Neural cell (in vitro differentiated cells): ENCODE results near the gene INTS13. TPM values are rescaled to one million over a fixed set of nuclear protein-coding genes. Genes with fewer than 3 reads are reported as not detected.

Experiments
- H2AFZ ChIP-seq: fragments of 200-600, 300-800 bp; sonication (generic), shearing (Covaris generic); 2 replicates; pipeline ENCODE4 v1.6.0; 2014; ENCODE audit warnings: low read depth, mild to moderate bottlenecking, antibody characterized with exemption, low read length, moderate library complexity
- H3F3A ChIP-seq: fragments of 200-600 bp; shearing (Covaris generic); 2 replicates; pipeline ENCODE4 v1.6.1; 2016; ENCODE audit warnings: mild to moderate bottlenecking, moderate library complexity, mixed read lengths, antibody characterized with exemption, low read length; ENCODE audit not compliant: insufficient read depth, poor library complexity, severe bottlenecking
- H3K27ac ChIP-seq: fragments of 200-600, 300-800 bp; sonication (generic), shearing (Covaris generic); 2 replicates; pipeline ENCODE4 v1.5.1; 2014; ENCODE audit warnings: mild to moderate bottlenecking, low read length, moderate library complexity
- H3K27me3 ChIP-seq: fragments of 300-800, 200-600 bp; sonication (generic), shearing (Covaris generic); 2 replicates; pipeline ENCODE4 v1.6.0; 2014; ENCODE audit warnings: mild to moderate bottlenecking, low read depth, low read length, moderate library complexity; ENCODE audit not compliant: insufficient read depth
- H3K36me3 ChIP-seq: fragments of 300-800, 200-600 bp; sonication (generic), shearing (Covaris generic); 2 replicates; pipeline ENCODE4 v1.5.1; 2014; ENCODE audit warnings: mild to moderate bottlenecking, antibody characterized with exemption, low read length, moderate library complexity; ENCODE audit not compliant: insufficient read depth
- H3K4me2 ChIP-seq: fragments of 300-800, 200-600 bp; sonication (generic), shearing (Covaris generic); 2 replicates; pipeline ENCODE4 v1.6.0; 2014; ENCODE audit warnings: mild to moderate bottlenecking, low read length
- H3K4me3 ChIP-seq: fragments of 300-800, 200-600 bp; sonication (generic), shearing (Covaris generic); 2 replicates; pipeline ENCODE4 v1.5.1; 2014; ENCODE audit warnings: mild to moderate bottlenecking, low read length, moderate library complexity
- H3K79me2 ChIP-seq: fragments of 200-600 bp; shearing (Covaris generic); replicated peaks from 2 replicates; pipeline ENCODE4 v1.6.0; 2014; ENCODE audit warnings: mild to moderate bottlenecking, low read length, moderate library complexity; ENCODE audit not compliant: insufficient read depth
- H3K9ac ChIP-seq: fragments of 300-800, 200-600 bp; sonication (generic), shearing (Covaris generic); 2 replicates; pipeline ENCODE4 v1.6.1; 2016; ENCODE audit warnings: mild to moderate bottlenecking, low read length, mixed read lengths
- H3K9me2 ChIP-seq: fragments of 200-600 bp; shearing (Covaris generic); 2 replicates; pipeline ENCODE4 v1.6.1; 2016; ENCODE audit warnings: mild to moderate bottlenecking, low read length, mixed read lengths; ENCODE audit not compliant: insufficient read depth
- H3K9me3 ChIP-seq: fragments of 200-600, 300-800 bp; sonication (generic), shearing (Covaris generic); 2 replicates; pipeline ENCODE4 v1.6.1; 2016; ENCODE audit warnings: mild to moderate bottlenecking, mixed run types, low read length, moderate library complexity, mixed read lengths
- H4K20me1 ChIP-seq: fragments of 200-600 bp; shearing (Covaris generic); 2 replicates; pipeline ENCODE4 v1.6.1; 2016; ENCODE audit warnings: mild to moderate bottlenecking, mixed run types; ENCODE audit not compliant: insufficient read depth
- EP300 ChIP-seq: fragments of 450-650 bp; conservative IDR thresholded peaks from 2 replicates; pipeline ENCODE4 v1.6.1; 2014; ENCODE audit warnings: antibody characterized with exemption, mild to moderate bottlenecking, moderate library complexity; ENCODE audit not compliant: poor library complexity, severe bottlenecking
- EZH2 ChIP-seq: fragments of 200-600, 300-800 bp; shearing (Covaris generic), sonication (generic); IDR thresholded peaks from 2 replicates; pipeline ENCODE4 v1.6.1; 2014; ENCODE audit warnings: antibody characterized with exemption, low read length, borderline replicate concordance, mild to moderate bottlenecking; ENCODE audit not compliant: insufficient read depth, poor library complexity, severe bottlenecking
- MXI1 ChIP-seq: fragments of 450-650 bp; conservative IDR thresholded peaks from 2 replicates; pipeline ENCODE4 v1.6.1; 2014; ENCODE audit warnings: antibody characterized with exemption, mild to moderate bottlenecking; ENCODE audit not compliant: poor library complexity, severe bottlenecking
- POLR2AphosphoS5 ChIP-seq: IDR thresholded peaks from 2 replicates; pipeline ENCODE4 v1.6.1; 2012
- RAD21 ChIP-seq: fragments of 450-650 bp; conservative IDR thresholded peaks from 2 replicates; pipeline ENCODE4 v1.6.1; 2014; ENCODE audit warnings: antibody characterized with exemption, mild to moderate bottlenecking, moderate library complexity
- REST ChIP-seq: IDR thresholded peaks from 2 replicates; pipeline ENCODE4 v1.6.1; 2012; ENCODE audit warnings: borderline replicate concordance
- SMC3 ChIP-seq: fragments of 450-650 bp; conservative IDR thresholded peaks from 2 replicates; pipeline ENCODE4 v1.6.1; 2014; ENCODE audit warnings: antibody characterized with exemption, mild to moderate bottlenecking, moderate library complexity; ENCODE audit not compliant: poor library complexity
- TAF1 ChIP-seq: IDR thresholded peaks from 2 replicates; pipeline ENCODE4 v1.6.1; 2012; ENCODE audit warnings: low read depth
- polyA plus RNA-seq: library from polyadenylated mRNA; depleted of rRNA; stranded (reverse); fragments of >200 nt; gene quantifications from 2 replicates; pipeline ENCODE4 v1.2.3, GENCODE V29; 2014
- TF ChIP-seq, protein P1 (sequence below): fragments of 450-650 bp; IDR thresholded peaks from 2 replicates; pipeline ENCODE4 v1.5.1; 2014; ENCODE audit warnings: antibody characterized with exemption, mild to moderate bottlenecking, moderate library complexity; ENCODE audit not compliant: poor library complexity, severe bottlenecking

INTS13 gene
- polyA plus RNA-seq, 1 donor from 2014 or later, result 15.3 TPM

DNA sequence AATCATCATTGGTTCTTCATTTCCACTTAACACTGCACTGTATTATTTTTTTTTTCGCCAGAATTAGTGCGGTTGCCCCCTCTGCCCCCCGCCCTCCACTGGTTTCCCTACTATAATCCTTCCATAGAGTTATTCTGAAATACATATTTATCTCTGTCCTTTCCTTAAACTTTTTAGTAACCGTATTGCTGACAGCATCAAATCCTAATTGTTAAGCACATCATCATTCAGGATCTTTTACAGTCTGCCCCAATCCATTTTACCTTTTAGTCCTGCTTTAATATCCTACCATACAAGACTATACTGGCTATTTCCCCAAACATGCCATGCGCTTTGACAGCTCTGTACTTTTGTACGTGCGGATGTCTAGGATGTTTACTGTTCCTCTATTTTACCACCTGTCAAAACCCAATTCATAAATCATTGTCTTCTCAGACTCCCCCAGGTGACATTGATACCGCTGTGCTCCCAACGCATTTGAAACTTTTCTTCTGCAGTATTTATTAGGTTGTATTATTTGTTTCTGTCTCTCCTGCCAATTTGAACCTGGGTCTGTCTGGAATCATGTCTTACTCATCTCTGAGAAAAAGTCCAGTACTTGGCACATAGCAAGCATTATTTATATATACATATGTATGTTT is 1.5 kb upstream of the INTS13 start:
- no peak for TF ChIP-seq REST
- TF ChIP-seq TAF1, result no peak
- TF ChIP-seq EP300, result no peak
- TF ChIP-seq MXI1, result no peak
- peaks cover 80% of the 10 kb centered on the region for H3K79me2 ChIP-seq
- H3K9me2 ChIP-seq, result no peaks in the 10 kb centered on the region
- H2AFZ ChIP-seq, result peak overlapping the region; percentile 83
- H3K9me3 ChIP-seq, result no peaks in the 10 kb centered on the region
- H3K4me3 ChIP-seq, result peak overlapping the region; percentile 84
- peak overlapping the region; percentile 41 for H3K4me2 ChIP-seq
- H3K27ac ChIP-seq, result peak overlapping the region; percentile 93
- H4K20me1 ChIP-seq, result no peaks in the 10 kb centered on the region
- H3K27me3 ChIP-seq, result no peaks in the 10 kb centered on the region
- peak overlapping the region; percentile 92 for H3K9ac ChIP-seq
- H3F3A ChIP-seq, result peaks cover 5% of the 10 kb centered on the region
- no peaks in the 10 kb centered on the region for H3K36me3 ChIP-seq

GRCh38 chr12:26938701-26939062 is 901 bp upstream of the INTS13 start:
- H3K79me2 ChIP-seq, result peaks cover 74% of the 10 kb centered on the region
- H3K4me2 ChIP-seq, result peak overlapping the region; percentile 41
- H3K27ac ChIP-seq, result peak overlapping the region; percentile 93
- no peaks in the 10 kb centered on the region for H4K20me1 ChIP-seq
- H2AFZ ChIP-seq, result peak overlapping the region; percentile 83
- peaks cover 5% of the 10 kb centered on the region for H3F3A ChIP-seq
- no peaks in the 10 kb centered on the region for H3K27me3 ChIP-seq
- peak overlapping the region; percentile 92 for H3K9ac ChIP-seq
- no peaks in the 10 kb centered on the region for H3K9me2 ChIP-seq
- H3K4me3 ChIP-seq, result peak overlapping the region; percentile 84
- TF ChIP-seq EZH2 (no peak), REST (no peak), EP300 (no peak), TAF1 (no peak), POLR2AphosphoS5 (no peak), RAD21 (no peak), MXI1 (no peak), SMC3 (no peak)
- TF ChIP-seq, protein P1, sequence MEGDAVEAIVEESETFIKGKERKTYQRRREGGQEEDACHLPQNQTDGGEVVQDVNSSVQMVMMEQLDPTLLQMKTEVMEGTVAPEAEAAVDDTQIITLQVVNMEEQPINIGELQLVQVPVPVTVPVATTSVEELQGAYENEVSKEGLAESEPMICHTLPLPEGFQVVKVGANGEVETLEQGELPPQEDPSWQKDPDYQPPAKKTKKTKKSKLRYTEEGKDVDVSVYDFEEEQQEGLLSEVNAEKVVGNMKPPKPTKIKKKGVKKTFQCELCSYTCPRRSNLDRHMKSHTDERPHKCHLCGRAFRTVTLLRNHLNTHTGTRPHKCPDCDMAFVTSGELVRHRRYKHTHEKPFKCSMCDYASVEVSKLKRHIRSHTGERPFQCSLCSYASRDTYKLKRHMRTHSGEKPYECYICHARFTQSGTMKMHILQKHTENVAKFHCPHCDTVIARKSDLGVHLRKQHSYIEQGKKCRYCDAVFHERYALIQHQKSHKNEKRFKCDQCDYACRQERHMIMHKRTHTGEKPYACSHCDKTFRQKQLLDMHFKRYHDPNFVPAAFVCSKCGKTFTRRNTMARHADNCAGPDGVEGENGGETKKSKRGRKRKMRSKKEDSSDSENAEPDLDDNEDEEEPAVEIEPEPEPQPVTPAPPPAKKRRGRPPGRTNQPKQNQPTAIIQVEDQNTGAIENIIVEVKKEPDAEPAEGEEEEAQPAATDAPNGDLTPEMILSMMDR, result no peak
- H3K9me3 ChIP-seq, result no peaks in the 10 kb centered on the region
- H3K36me3 ChIP-seq, result no peaks in the 10 kb centered on the region
